ENCODE data around the gene SLC19A1.

Gene SLC19A1

GRCh38 chr21:45519182-45519581, 23.1 kb downstream of the SLC19A1 start:
- no peaks in the 10 kb centered on the region for H3K27me3 ChIP-seq (ENCODE audit: insufficient read depth, low read length)
- peaks cover 44% of the 10 kb centered on the region for H3K9me3 ChIP-seq (ENCODE audit: insufficient read depth, low read depth, low read length)
- no peak overlapping the region for H3K9ac ChIP-seq (ENCODE audit: low read depth, low read length)
- H3K4me3 ChIP-seq (ENCODE audit: low read length), result no peak overlapping the region
- H3K4me1 ChIP-seq (ENCODE audit: insufficient read depth, low read length), result no peaks in the 10 kb centered on the region
- WGBS, result no CpG with 5 or more reads among the region's 4 CpGs
- peaks cover 63% of the 10 kb centered on the region for H3K36me3 ChIP-seq (ENCODE audit: insufficient read depth, low read length)
- no peak overlapping the region for H3K27ac ChIP-seq (ENCODE audit: low read depth, low read length)

GRCh38 chr21:45518742-45519141, 23.5 kb downstream of the SLC19A1 start:
- no peak overlapping the region for H3K27ac ChIP-seq (ENCODE audit: low read depth, low read length)
- no peaks in the 10 kb centered on the region for H3K27me3 ChIP-seq (ENCODE audit: insufficient read depth, low read length)
- H3K9ac ChIP-seq (ENCODE audit: low read depth, low read length), result no peak overlapping the region
- no peaks in the 10 kb centered on the region for H3K4me1 ChIP-seq (ENCODE audit: insufficient read depth, low read length)
- WGBS, result no CpG with 5 or more reads among the region's 2 CpGs
- H3K4me3 ChIP-seq (ENCODE audit: low read length), result no peak overlapping the region
- H3K36me3 ChIP-seq (ENCODE audit: insufficient read depth, low read length), result peaks cover 63% of the 10 kb centered on the region
- H3K9me3 ChIP-seq (ENCODE audit: insufficient read depth, low read depth, low read length), result peaks cover 44% of the 10 kb centered on the region

- Histone ChIP-seq H3K27ac (ENCODE audit: low read depth, low read length) (no peak overlapping the region), H3K4me3 (ENCODE audit: low read length) (no peak overlapping the region)
These were observed 24.8 kb downstream of the SLC19A1 start for GRCh38 chr21:45517249-45518065.

DNA sequence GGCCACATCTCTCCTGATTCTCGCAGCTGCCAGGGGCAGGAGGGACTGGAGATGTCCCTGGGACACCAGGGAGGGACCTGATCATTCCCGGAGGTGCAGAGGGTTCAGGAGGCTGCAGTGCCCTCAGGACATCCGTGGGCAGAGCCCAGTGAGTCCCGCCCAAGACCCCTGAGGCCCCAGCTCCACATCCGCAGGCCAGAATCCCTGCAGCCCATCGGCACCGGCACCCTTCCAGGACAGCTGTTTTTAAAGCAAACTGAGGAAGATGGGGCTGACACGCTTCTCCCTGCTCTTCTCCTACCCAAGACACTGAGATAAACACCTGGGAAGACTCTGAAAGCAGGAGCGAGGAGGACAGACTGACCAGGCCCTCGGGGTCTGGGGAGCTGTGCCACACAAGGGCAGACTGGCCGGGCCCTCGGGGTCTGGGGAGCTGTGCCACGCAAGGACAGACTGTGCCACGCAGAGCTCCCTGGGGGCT, 25.5 kb downstream of the SLC19A1 start:
- no peaks in the 10 kb centered on the region for H3K4me1 ChIP-seq (ENCODE audit: insufficient read depth, low read length)
- 89% methylated on average over 14 of the region's 14 CpGs for WGBS
- no peak overlapping the region for H3K9ac ChIP-seq (ENCODE audit: low read depth, low read length)
- peaks cover 39% of the 10 kb centered on the region for H3K9me3 ChIP-seq (ENCODE audit: insufficient read depth, low read depth, low read length)
- peaks cover 63% of the 10 kb centered on the region for H3K36me3 ChIP-seq (ENCODE audit: insufficient read depth, low read length)
- H3K27ac ChIP-seq (ENCODE audit: low read depth, low read length), result no peak overlapping the region
- no peaks in the 10 kb centered on the region for H3K27me3 ChIP-seq (ENCODE audit: insufficient read depth, low read length)
- H3K4me3 ChIP-seq (ENCODE audit: low read length), result no peak overlapping the region

More at GRCh38 chr21:45517249-45518065, 24.8 kb downstream of the SLC19A1 start:
- H3K4me1 ChIP-seq (ENCODE audit: insufficient read depth, low read length), result no peaks in the 10 kb centered on the region
- peaks cover 66% of the 10 kb centered on the region for H3K36me3 ChIP-seq (ENCODE audit: insufficient read depth, low read length)
- no peak overlapping the region for H3K9ac ChIP-seq (ENCODE audit: low read depth, low read length)
- 97% methylated on average over 15 of the region's 15 CpGs for WGBS
- peaks cover 44% of the 10 kb centered on the region for H3K9me3 ChIP-seq (ENCODE audit: insufficient read depth, low read depth, low read length)
- H3K27me3 ChIP-seq (ENCODE audit: insufficient read depth, low read length), result no peaks in the 10 kb centered on the region

GRCh38 chr21:45516071-45516670, 26.1 kb downstream of the SLC19A1 start:
- no peak overlapping the region for H3K27ac ChIP-seq (ENCODE audit: low read depth, low read length)
- H3K9ac ChIP-seq (ENCODE audit: low read depth, low read length), result no peak overlapping the region
- peaks cover 34% of the 10 kb centered on the region for H3K9me3 ChIP-seq (ENCODE audit: insufficient read depth, low read depth, low read length)
- H3K4me3 ChIP-seq (ENCODE audit: low read length), result no peak overlapping the region
- no peaks in the 10 kb centered on the region for H3K27me3 ChIP-seq (ENCODE audit: insufficient read depth, low read length)
- H3K36me3 ChIP-seq (ENCODE audit: insufficient read depth, low read length), result peaks cover 63% of the 10 kb centered on the region
- H3K4me1 ChIP-seq (ENCODE audit: insufficient read depth, low read length), result no peaks in the 10 kb centered on the region
- WGBS, result 94% methylated on average over 21 of the region's 21 CpGs

GRCh38 chr21:45515241-45516061, 26.8 kb downstream of the SLC19A1 start:
- Histone ChIP-seq H3K9ac (ENCODE audit: low read depth, low read length) (no peak overlapping the region), H3K4me3 (ENCODE audit: low read length) (no peak overlapping the region), H3K27me3 (ENCODE audit: insufficient read depth, low read length) (no peaks in the 10 kb centered on the region), H3K9me3 (ENCODE audit: insufficient read depth, low read depth, low read length) (peaks cover 27% of the 10 kb centered on the region), H3K27ac (ENCODE audit: low read depth, low read length) (no peak overlapping the region), H3K36me3 (ENCODE audit: insufficient read depth, low read length) (peaks cover 60% of the 10 kb centered on the region), H3K4me1 (ENCODE audit: insufficient read depth, low read length) (no peaks in the 10 kb centered on the region)
- WGBS, result 90% methylated on average over 31 of the region's 31 CpGs

- 90% methylated on average over 22 of the region's 22 CpGs for WGBS
- H3K36me3 ChIP-seq (ENCODE audit: insufficient read depth, low read length), result peaks cover 51% of the 10 kb centered on the region
- no peaks in the 10 kb centered on the region for H3K27me3 ChIP-seq (ENCODE audit: insufficient read depth, low read length)
- no peak overlapping the region for H3K9ac ChIP-seq (ENCODE audit: low read depth, low read length)
- no peaks in the 10 kb centered on the region for H3K4me1 ChIP-seq (ENCODE audit: insufficient read depth, low read length)
- peaks cover 17% of the 10 kb centered on the region for H3K9me3 ChIP-seq (ENCODE audit: insufficient read depth, low read depth, low read length)
- no peak overlapping the region for H3K27ac ChIP-seq (ENCODE audit: low read depth, low read length)
- H3K4me3 ChIP-seq (ENCODE audit: low read length), result no peak overlapping the region
These were observed 27.8 kb downstream of the SLC19A1 start for GRCh38 chr21:45514311-45515021.

GRCh38 chr21:45513741-45514310, 28.4 kb downstream of the SLC19A1 start:
- WGBS, result 95% methylated on average over 11 of the region's 11 CpGs
- no peak overlapping the region for H3K9ac ChIP-seq (ENCODE audit: low read depth, low read length)
- peaks cover 45% of the 10 kb centered on the region for H3K36me3 ChIP-seq (ENCODE audit: insufficient read depth, low read length)
- peaks cover 11% of the 10 kb centered on the region for H3K9me3 ChIP-seq (ENCODE audit: insufficient read depth, low read depth, low read length)
- H3K27ac ChIP-seq (ENCODE audit: low read depth, low read length), result no peak overlapping the region
- H3K4me3 ChIP-seq (ENCODE audit: low read length), result no peak overlapping the region
- no peaks in the 10 kb centered on the region for H3K27me3 ChIP-seq (ENCODE audit: insufficient read depth, low read length)
- H3K4me1 ChIP-seq (ENCODE audit: insufficient read depth, low read length), result no peaks in the 10 kb centered on the region

DNA sequence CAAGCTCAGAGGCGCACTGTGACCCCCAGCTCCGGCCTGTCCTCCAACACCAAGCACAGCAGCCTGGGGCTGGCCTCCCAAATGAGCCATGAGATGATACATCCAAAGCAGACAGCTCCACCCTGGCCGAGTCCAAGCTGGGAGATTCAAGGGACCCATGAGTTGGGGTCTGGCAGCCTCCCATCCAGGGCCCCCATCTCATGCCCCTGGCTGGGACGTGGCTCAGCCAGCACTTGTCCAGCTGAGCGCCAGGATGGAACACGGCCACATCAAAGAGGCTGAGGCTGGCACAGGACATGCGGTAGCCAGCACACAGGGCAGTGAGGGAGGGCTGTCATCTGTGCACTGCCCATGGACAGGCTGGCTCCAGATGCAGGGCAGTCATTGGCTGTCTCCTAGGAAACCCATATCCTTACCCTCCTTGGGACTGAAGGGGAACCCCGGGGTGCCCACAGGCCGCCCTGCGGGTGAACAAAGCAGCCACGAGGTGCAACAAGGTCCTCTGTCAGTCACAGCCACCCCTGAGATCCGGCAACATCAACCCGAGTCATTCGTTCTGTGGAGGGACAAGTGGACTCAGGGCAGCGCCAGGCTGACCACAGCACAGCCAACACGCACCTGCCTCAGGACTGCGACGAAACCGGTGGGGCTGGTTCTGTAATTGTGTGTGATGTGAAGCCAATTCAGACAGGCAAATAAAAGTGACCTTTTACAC, 29.1 kb downstream of the SLC19A1 start:
- WGBS, result 89% methylated on average over 19 of the region's 19 CpGs
- peaks cover 4% of the 10 kb centered on the region; the same call in 1 of the 2 replicates for H3K9me3 ChIP-seq (ENCODE audit: insufficient read depth, low read depth, low read length)
- H3K9ac ChIP-seq (ENCODE audit: low read depth, low read length), result no peak overlapping the region
- no peaks in the 10 kb centered on the region for H3K4me1 ChIP-seq (ENCODE audit: insufficient read depth, low read length)
- H3K27ac ChIP-seq (ENCODE audit: low read depth, low read length), result no peak overlapping the region
- H3K27me3 ChIP-seq (ENCODE audit: insufficient read depth, low read length), result no peaks in the 10 kb centered on the region
- no peak overlapping the region for H3K4me3 ChIP-seq (ENCODE audit: low read length)
- peaks cover 44% of the 10 kb centered on the region for H3K36me3 ChIP-seq (ENCODE audit: insufficient read depth, low read length)

DNA sequence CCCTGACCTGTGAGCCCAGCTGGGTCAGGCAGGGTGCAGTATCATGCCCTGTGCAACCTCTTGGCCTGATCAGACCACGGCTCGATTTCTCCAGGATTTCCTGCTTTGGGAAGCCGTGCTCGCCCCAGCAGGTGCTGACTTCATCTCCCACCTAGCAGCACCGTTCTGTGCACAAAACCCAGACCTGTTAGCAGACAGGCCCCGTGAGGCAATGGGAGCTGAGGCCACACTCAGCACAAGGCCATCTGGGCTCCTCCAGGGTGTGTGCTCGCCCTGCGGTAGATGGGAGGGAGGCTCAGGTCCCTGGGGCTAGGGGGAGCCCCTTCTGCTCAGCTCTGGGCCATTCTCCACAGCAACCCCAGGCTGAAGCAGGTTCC, 29.6 kb downstream of the SLC19A1 start:
- H3K4me3 ChIP-seq (ENCODE audit: low read length), result no peak overlapping the region
- H3K4me1 ChIP-seq (ENCODE audit: insufficient read depth, low read length), result no peaks in the 10 kb centered on the region
- no peaks in the 10 kb centered on the region for H3K27me3 ChIP-seq (ENCODE audit: insufficient read depth, low read length)
- peaks cover 44% of the 10 kb centered on the region for H3K36me3 ChIP-seq (ENCODE audit: insufficient read depth, low read length)
- H3K27ac ChIP-seq (ENCODE audit: low read depth, low read length), result no peak overlapping the region
- no peaks in the 10 kb centered on the region for H3K9me3 ChIP-seq (ENCODE audit: insufficient read depth, low read depth, low read length)
- 98% methylated on average over 8 of the region's 8 CpGs for WGBS
- no peak overlapping the region for H3K9ac ChIP-seq (ENCODE audit: low read depth, low read length)
